Ovary (tissue), 3 donors: ENCODE results near the gene COMMD6.

ENCODE experiments used
- EP300 ChIP-seq: sonication (generic); formaldehyde crosslinking; IDR thresholded peaks from one replicate; pipeline ENCODE4 v1.6.1; 2017; ENCODE audit warnings: antibody characterized with exemption
- POLR2A ChIP-seq: fragments of 450-650 bp; IDR thresholded peaks from one replicate; pipeline ENCODE4 v1.6.1; 2017; ENCODE audit warnings: antibody characterized with exemption, mild to moderate bottlenecking, moderate library complexity
- TF ChIP-seq, protein P1 (sequence below), 3 donors: fragments of 450-650 bp in 2 of 3; fragments of 200-600 bp in 1 of 3; IDR thresholded peaks; one replicate each; pipeline versions ENCODE4 v1.5.1 to v1.8.0; 2016 to 2022; ENCODE audit warnings: antibody characterized with exemption in 3 of 3, mild to moderate bottlenecking in 1 of 3
- donor health status: DM: no; HTN: no; CAD: no.

DNA sequence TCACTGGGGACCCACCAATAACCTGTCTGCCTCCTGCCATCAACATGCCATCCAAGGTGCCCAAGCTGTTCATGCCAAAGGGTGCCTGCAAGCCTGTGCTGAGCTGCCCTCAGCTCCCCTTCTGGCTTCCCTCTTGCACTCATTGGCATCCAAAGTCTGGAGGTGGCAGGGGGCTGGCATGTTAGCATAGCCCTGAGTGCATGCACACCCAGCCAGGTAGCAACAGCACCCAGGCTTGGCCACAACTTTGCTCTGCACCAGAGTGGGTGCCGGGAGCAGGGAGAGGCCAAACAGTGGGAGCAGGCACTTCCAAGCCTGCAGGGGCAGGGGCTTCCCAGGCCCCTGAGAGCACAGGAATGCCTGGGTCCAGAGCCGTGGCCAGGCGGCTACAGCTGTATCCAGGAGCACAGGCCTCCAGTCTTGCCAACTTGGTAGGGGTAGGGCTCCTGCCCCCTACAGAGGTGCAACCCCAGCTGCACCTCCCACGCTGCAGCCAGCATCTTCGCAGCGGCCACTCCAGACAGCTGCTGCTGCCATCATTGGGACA lies 29.6 kb downstream of the COMMD6 start:
- TF ChIP-seq, protein P1, sequence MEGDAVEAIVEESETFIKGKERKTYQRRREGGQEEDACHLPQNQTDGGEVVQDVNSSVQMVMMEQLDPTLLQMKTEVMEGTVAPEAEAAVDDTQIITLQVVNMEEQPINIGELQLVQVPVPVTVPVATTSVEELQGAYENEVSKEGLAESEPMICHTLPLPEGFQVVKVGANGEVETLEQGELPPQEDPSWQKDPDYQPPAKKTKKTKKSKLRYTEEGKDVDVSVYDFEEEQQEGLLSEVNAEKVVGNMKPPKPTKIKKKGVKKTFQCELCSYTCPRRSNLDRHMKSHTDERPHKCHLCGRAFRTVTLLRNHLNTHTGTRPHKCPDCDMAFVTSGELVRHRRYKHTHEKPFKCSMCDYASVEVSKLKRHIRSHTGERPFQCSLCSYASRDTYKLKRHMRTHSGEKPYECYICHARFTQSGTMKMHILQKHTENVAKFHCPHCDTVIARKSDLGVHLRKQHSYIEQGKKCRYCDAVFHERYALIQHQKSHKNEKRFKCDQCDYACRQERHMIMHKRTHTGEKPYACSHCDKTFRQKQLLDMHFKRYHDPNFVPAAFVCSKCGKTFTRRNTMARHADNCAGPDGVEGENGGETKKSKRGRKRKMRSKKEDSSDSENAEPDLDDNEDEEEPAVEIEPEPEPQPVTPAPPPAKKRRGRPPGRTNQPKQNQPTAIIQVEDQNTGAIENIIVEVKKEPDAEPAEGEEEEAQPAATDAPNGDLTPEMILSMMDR (IDR thresholded peaks at IDR 0.05) = no peak
- TF ChIP-seq EP300 (no peak), POLR2A (no peak)
